HG03378 (cell line): ENCODE measurements around the gene ZMYND8.

ENCODE experiments used
- ATAC-seq: cut with Tn5 transposase; IDR thresholded peaks from one replicate; pipeline ENCODE4 v1.9.1; 2021; ENCODE audit warnings: mild to moderate bottlenecking, moderate library complexity; ENCODE audit not compliant: unreplicated experiment

The ZMYND8 gene

DNA sequence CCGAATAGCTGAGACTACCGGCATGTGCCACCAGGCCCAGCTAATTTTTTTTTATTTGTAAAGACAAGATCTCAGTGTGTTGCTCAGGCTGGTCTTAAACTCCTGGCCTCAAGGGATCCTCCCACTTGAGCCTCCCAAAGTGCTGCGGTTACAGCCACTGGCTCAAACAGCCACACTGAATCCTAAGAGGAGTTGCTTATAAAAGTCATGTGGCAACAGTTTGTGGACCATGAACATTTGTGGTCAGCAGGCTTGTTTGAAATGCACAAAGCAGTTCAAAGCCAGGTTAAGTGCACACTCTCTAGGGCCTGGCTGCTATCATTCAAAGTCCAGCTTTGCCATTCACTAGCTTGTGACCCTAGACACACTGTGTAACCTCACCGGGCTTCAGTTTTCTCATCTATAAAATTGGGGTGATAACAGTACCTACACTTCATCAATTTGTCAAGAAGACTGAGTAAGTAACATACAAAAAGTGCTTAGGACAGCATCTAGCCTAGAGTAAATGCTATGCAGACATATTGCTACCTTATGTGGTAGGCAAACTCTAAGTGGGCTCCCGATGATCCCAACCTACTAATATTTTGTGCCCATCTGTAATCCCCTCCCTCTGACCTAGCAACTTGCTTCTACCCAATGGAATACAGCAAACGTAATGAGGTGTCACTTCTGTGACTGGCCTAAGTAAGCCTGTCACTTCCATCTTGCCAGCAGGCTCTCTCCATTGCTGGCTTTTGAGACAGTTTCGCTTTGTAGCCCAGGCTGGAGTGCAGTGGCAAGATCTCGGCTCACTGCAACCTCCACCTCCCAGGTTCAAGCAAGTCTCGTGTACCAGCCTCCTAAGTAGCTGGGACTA is 122.9 kb downstream of the ZMYND8 start:
- no peak for ATAC-seq

DNA sequence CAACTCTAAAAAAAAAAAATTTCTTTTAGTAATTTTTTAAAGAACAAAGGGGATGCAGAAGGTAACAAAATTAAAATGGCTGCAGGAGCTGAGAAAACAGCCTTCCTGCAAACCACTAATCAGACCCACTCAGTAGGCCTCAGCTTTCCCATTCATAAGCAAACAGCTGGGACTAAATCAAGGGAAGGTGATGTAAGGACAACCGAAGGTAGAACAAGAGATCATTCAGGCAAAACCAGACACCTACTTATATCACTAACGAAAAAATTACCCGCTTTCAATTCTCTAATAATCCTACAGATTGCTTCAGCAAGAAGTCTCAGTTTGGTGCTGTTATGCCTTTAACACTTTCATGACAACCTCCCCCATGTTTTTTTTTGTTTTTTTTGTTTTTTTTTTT is 124.0 kb downstream of the ZMYND8 start:
- no peak for ATAC-seq

DNA sequence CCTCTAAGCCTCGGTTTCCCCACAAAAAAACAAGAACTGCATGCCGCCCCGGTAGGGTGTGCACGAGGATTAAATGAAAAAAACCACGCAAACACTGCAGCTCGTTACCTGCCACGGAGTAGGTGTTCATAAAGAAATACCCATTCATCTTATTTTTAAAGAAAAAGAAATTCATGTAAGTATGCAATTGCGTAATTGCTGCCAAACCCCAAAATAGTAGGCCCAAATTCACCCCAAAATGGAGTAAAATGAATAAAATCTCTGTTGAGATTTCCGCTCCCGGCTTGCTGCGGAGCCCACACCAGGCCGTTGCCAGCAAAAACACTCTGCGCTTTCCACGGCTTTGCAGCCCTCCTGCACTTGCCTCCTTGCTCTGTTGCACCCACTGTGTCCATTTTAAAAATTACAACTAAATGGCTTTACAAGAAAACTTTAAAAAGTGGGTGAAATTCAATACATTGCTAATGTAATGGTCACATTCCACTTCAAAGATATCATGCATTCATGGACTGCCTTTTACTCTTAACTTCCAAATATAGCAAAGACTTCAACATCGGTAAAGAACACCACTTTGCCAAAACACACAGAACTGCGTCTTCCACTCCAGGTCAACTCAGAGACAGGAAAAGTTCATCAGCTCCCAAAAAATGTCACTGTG is 125.0 kb downstream of the ZMYND8 start:
- ATAC-seq = no peak

DNA sequence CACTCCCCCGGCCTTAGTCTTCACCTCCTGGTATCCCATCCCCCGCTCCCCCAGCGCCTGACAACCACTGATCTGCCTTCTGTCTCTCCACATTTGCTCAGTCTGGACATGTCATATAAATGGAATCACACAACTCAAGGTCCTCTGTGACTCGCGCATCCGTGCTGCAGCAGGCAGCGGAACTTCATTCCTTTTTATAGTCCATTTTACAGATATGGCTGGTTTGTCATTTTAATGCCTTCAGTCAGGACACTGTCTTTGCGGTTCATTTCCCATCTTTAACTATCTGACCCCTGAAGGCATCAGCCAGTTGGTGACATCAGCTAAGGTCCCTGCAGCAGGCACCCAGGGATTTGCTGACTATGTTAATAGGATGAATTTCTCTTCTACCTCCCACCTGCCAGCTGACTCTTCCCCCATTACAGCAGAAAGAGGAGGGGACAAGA is 125.7 kb downstream of the ZMYND8 start:
- ATAC-seq = no peak

DNA sequence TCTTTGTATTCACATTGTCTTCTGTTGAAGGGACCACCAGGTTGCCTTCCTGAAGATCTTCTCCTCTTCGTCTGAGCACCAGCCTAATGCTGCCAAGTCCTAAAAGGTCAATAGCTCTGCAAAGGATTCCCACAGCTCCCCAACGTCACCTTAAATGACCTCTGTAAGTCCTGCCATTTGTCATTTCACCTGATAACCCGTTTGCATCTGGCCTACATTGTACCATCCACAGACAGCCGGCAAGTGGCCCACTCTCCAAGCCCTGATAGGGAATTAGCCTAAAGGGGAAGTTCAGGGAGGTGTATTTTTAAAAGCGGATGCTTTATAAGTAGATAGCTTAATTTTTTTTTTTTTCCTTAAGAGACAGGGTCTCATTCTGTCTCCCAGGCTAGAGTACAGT is 127.8 kb downstream of the ZMYND8 start:
- ATAC-seq = no peak

DNA sequence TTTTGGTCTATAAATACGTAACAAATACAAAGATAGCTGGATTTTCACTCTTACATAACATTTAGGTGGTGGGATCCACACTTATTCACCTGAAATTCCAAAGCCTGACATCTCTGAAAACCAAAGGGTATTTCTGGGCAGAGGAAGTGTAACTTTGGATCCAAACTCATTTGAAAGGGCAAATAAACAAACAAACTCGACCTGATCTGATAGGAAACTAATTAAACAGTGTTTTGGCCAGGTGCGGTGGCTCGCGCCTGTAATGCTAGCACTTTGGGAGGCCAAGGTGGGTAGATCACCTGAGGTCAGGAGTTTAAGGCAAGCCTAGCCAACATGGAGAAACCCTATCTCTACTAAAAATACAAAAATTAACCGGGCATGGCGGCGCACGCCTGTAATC is 128.9 kb downstream of the ZMYND8 start:
- no peak for ATAC-seq

DNA sequence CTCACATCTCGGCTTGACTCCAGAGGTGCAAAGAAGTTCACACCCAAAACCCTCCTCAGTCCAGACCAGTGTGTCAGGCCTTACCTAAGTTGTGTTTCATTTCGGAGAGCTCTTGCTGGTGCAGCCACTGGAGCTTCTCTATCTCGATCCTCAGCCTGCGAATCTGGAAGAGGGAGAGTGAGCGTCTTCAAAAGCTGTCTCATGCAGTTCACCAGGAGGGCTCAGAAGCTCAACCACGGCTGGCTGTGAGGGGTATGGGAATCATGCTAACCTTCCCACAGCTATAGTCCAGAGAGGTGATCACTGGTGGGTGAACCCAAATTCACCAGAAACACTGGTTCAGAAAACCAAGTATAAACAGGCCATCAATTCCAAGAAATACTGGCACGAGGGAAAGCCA is 129.4 kb downstream of the ZMYND8 start:
- no peak for ATAC-seq

DNA sequence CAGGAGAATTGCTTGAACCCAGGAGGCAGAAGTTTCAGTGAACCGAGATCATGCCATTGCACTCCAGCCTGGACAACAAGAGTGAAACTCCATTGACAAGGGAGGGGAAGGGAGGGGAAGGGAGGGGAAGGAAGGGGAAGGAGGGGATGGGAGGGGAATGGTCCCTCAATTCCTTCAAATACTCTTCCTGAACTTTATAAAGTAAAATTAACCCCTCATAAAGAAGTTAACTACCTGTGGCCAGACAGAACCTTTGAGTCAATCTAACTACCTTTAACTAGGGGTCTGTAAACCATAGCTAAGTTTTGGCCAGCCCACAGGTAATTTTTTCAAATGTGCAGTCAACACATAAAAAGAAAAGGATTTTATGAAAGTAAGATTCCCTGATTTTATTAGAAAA is 131.0 kb downstream of the ZMYND8 start:
- no peak for ATAC-seq

DNA sequence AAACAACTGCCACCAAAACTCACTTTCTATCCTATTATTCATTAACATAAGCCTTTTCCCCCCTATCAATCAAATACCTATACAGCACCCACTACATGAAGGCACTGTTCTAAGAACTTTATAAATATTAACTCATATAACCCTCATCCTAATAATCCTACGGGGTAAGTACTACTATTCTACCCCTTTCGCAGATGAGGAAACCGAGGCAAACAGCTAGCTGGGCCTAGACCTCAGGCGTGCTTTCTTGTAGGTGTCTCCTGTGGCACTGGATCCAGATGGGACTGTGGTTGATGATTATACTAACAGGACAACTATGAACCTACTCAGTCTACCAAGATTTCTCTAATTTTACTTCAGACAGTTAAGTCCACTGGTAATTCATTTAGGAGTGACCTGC is 131.6 kb downstream of the ZMYND8 start:
- no peak for ATAC-seq

DNA sequence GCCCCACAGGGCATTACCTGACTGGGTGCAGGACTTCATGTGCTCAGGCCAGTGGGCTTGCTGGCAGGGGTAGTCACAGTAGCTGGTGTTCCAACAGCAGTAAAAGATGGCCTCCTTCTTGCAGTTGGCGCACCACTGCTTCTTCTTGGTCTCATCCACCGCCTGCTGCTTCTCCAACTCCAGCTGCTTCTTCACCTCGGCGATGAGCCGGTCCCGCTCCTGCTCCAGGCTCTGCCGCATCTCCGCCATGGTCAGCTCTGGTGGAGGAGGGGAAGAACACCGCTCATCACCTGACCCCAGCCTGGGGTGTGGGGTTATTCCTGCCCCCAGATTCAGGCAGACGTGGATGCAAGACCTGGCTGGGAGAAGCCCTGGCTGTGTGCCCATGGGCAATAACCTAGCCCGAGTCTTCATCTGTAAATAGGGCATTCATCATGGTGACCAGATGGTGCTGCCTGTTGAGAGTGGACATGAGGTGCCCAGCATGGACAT is 132.2 kb downstream of the ZMYND8 start:
- ATAC-seq = no peak

DNA sequence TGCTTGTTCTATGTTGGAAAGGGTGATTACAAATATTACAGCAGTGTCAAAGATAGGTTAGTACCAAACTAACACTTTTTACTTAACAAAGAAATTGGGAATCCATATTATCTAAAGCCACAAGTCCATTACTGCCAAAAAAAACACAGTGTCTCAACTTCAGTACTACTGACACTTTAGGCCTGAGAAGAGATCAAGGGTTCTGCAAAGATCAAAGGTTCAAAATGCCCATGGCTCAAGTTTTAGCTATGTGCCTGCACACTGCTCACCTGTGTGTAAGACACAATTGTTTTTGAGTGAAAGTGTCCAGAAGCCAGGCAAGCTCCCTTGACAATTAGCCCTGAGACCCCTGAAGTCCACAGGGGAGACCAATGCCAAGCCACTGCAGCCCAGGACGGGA is 132.6 kb downstream of the ZMYND8 start:
- ATAC-seq = no peak

DNA sequence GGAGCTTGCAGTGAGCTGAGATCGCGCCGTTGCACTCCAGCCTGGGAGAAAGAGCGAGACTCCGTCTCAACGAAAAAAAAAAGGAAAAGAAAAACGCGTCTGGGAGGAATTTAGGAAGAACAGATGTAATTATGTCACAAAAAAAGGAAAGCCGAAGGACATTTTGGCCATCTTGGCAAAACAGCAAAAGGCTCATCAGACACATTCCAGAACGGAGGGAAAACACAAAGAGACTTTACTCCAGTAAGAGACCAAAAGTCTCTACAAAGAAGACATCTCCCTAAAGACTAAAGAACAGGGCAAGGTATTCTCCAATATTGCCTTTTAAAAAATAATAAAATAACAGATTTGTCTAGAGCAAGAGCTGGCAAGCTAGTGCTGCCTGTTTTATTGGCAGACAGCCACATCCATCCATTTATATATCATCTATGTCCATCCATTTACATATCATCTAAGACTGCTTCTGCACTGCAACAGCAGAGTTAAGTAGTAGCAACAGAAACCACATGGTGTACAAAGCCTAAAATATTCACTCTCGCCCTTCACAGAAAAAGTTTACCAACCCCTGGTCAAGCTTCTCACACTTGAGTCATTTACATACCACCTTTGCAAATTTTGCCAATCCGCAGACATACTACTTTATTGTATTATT is 133.9 kb downstream of the ZMYND8 start:
- ATAC-seq = no peak

DNA sequence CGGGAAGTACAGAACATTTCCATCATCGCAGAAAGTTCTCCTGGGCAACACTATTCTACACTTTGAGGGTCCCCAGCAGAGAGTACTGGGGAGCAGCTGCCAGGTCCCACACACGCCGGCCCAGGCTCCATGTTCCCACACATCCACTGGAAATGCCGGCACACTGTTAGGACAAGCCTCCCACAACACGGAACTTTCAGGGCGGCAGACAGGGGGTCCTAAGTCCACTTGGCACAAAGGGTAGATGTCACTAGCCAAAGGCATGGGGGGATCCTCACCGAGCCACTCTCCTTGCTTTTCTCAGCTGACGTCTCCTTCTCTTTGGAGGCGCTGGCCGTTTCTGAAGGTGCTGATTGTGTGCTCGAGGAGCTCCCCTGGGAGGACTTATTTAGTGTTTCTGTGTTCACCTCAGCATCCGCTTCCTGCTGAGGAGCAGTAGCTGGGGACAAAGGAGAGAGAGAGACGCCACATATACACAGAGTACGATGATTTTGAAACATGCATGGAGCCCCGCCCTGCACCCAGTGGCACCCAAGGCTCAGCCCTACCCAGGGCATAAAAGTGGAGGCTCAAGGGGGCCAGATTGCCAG is 135.4 kb downstream of the ZMYND8 start:
- ATAC-seq = no peak

DNA sequence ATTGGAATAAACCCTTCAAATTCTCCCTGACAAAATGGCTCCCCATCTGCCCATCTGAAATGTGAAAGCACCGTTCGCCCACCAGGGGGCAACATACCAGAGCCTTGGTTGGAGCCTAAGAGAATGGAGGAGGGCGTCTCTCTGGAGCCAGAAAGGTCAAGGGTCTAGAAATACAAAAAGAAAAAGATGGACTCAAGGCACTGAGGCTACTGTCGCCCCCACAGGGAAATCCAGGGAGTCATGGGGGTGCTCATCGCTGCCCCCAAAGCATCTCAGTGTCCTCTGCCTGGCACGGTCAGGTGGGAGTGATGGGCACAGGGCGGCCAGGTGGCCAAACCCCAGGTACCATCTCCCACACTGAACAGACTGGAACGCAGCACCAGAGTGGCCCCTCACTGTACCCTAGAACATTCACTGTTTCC is 136.3 kb downstream of the ZMYND8 start:
- no peak for ATAC-seq

DNA sequence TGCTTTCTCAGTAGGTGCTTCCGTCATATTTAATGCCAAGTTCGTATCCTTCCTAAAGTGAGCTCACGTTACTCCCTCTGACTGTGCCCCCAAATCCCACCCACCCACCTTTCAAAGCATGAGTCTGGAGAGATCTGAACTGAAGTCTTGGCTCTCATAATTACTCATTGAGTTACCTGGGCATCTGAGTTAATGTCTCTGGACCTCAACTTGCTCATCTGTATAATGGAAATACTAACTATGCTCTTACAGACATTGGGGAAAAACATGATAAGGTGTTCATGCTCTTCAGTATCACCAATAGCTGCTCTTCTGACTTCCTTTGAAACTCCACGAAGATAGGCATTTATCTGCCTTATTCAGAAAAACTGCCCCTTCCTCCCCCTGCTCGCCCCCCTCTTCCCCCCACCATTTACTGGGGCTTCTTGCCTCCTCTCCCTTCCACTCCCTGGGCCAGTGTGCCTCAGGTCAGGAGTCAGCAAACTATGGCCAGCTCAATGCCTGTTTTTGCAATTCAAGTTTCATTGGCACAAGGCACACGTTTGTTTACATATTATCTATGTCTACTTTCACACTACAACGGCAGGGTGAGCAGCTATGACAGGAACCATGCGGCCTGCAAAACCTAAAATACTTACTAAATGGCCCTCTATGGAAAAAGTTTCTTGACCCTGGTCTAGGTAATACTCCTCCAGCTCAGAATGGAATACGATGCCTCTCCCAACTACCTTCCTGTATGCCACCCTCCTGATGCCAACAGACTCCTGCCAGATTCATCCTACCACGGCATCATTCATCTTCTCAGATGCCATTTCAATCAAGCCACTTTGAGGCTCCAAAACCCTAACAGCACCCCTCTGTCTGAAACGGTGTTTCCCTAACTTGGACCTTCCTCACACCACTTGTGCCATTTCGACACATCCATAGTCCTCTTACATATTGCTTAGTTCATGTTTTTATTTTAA is 138.7 kb downstream of the ZMYND8 start:
- no peak for ATAC-seq

DNA sequence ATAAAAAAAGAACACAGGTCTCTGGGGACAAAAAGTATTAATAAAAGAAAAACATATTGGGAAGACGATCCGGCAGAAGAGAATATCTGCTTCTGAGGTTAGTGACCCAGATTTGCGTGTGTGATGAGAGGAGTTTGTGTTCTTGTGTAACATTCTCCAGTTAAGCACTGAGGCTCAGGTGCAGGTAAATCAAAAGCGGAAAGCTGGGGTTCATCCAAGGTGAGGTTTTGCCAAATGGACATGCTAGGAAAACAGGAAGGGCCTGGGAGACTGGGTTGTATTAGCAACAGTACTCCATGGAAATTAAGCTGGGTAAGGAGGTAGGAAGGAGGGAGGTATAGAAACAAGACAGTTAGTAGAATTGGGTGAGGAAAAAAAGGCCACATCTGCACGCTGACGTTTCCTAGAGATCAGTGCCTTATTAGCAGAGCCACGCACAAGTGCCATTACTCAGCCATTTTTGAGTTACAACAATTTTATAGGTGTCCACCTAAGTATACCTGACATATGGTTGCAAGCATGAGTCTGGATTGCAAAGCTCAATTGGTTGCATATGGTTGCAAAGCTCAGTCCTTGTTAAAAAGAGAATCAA is 139.6 kb downstream of the ZMYND8 start:
- no peak for ATAC-seq

DNA sequence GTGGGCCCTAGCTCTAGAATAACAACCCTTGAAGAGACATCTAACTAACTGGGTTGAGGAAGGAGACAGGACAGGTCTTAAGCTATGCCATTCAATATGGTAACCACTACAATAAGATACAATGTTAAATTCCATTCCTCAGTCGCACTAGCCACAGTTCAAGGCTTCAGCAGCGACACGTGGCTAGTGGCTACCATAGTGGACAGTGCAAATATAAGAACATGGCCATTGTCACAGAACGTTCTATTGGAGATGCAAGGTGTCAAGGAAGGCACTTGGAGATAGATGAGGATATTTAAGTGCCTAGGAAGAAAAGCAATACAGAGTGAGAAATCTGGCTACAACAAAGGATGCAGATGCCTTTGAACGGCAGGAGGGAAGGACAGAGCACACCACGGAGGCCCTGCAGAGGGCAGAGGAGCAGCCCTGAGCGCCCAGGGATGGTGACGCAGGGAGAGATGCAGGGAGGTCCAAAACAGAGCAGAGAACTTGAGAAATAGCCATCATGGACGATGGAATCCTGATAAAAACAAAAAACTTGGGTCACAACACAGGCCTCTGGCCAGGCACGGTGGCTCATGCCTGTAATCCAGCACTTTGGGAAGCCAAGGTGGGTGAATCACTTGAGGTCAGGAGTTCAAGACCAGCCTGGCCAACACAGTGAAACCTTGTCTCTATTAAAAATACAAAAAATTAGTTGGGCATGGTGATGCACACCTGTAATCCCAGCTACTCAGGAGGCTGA is 140.7 kb downstream of the ZMYND8 start:
- ATAC-seq = no peak

DNA sequence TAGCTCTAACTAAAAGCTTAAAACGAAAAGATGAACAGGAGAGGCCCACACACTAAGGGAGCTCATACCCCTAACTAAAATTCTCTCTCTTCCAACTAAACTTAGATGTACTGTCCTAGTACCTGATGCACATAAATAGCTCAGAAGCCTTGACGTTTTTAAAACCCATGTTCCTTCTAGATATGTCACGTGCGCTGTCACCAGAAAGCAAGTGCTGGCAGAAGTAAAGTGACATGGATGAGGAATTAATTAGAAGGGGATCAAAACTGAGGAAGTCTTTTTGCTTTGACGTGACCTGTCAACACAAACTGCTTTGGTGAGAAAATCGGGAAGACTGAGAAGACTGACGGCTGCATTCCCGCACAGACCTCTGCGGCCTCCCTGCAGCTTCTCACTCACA is 142.5 kb downstream of the ZMYND8 start:
- ATAC-seq = no peak

DNA sequence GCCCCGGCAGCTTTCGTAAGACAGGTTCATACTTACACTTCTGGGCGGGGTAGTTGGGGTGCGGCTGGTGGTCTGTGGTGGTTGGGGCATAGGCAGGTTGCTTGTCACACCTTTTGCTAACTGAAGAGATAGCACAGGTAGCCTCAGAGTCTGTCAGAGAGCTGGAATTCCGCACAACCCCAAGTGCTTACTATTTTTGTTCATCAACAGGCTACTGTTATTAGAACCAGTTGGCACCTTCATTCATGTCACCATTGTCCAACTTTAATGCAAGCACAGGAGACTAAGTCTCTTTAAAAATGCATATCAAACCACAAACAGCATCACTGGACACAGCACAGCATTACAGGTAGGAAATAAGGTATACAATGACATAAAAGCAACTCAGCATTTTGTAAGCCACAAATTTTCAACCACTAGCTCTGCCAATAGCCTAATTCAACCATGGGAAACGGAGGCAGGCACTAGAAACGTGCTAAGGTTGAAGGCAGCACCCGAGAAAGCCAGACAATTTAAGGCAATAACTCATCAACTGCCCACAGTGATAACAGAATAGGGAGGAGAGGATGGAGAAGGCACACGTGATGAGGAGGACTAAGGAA is 143.8 kb downstream of the ZMYND8 start:
- ATAC-seq = no peak
